ENCODE measurements around the gene KRTAP4-9.
"Not testable (repeated sequence)": the region's sequence is repeated elsewhere in the genome, so short reads cannot be mapped to it uniquely, and the experiment has no call there.

Gene KRTAP4-9

DNA sequence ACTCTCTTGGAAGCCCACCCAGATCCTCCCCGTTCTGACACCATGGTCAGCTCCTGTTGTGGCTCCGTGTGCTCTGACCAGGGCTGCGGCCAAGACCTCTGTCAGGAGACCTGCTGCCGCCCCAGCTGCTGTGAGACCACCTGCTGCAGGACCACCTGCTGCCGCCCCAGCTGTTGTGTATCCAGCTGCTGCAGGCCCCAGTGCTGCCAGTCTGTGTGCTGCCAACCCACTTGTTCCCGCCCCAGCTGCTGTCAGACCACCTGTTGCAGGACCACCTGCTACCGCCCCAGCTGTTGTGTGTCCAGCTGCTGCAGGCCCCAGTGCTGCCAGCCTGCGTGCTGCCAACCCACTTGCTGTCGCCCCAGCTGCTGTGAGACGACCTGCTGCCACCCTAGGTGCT is at the start of gene KRTAP4-9:
Gene KRTAP4-9 (plus strand): TSS at position 43 of the 400 bp plus-strand sequence. CDS start 0 bp downstream, at position 43.
- not testable (repeated sequence) for DNase-seq

DNA sequence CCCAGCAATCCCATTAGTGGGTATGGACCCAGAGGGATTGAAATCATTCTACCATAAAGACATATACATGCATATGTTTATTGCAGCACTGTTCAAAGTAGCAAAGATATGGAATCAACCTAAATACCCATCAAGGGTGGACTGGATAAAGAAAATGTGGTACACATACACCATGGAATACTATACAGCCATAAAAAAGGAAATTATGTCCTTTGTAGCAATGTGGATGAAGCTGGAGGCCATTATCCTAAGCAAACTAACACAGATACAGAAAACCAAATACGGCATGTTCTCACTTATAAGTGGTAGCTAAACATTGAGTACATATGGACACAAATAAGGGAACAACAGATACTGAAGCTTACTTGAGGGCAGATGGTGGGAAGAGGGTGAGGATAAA is 47.6 kb upstream of the KRTAP4-9 start:
- no peak for DNase-seq

DNA sequence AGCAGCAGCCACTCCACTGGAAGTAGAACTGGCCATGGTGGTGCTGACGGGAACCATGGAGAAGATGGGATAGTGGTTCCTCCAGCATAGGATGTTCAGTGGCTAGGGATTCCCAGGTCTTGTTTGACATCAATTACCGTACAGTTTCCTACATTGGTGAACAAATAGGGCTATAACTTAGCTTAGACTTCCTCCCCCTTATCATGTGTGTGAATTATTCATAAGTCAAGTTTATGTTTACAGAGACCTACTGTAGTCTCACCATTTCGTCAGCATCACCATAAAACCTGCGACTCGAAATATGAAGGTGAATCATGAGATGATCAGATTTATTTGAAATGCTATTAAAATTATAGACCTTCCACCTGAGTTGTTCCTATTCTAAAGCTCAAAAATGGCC is 46.4 kb upstream of the KRTAP4-9 start:
- no peak for DNase-seq

DNA sequence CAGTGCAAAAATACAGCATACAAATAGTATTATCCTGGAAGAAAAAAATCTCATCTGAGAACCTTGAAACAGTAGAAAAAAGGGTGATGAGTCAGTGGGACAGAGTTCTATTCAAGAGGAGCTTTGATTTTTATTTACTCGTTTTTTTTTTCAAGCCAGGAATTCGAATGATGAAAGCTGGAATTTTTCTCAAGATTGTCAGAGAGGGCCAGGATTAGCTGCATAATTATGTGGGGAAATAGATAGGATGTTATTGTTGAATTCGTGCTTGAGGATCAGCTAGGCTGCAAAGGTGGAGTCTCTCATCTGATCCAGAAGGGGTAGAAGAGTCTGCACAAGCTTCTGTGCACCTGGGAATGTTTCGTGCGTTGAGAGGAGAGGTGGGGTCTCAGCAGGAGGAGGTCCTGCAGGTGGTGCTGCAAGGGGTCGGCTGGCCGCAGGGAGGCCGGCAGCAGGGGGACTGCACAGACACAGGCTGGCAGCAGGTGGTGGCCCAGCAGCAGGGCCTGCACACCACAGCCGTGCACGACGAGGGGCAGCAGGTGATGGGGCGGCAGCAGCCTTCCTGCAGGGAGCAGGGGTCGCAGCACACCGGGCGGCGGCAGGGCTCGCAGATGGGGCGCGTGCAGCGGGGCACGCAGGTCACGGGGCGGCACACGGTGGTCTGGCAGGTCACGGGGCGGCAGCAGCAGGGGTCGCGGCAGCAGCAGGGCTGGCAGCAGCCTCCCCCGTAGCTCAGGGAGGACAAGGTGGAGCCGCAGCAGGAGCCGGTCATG is 45.7 kb upstream of the KRTAP4-9 start:
- DNase-seq, result not testable (repeated sequence)

DNA sequence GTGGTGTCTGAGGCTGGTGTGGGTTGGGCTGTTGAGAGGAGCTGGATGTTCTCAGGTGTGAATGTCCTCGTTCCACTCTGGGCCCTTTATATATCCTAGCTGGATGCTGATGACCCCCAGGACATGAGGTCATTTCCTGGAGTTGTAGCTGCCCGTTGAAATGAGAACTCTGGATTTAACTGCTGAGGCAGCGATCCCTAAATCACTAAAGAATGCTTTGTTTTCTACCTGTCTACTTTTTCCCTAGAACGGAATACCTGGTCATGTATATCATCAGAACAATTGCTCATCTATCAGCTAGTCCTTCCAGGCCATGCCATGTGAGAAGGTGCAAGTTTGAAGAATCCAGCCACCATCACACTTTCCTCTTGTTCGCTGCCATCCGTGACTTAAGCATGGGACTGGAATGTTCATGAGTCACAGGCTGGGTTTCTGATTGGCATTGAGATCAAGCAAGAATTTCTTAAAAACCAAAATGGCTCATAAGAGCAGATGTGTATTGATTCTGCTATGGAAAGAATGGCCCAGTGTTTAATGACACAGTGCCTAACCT is 45.1 kb upstream of the KRTAP4-9 start, which contains the start of gene KRTAP2-3:
Gene KRTAP2-3 (minus strand): TSS at position 63 of the 553 bp plus-strand sequence. CDS start 64 bp downstream, outside the sequence.
- no peak for DNase-seq

DNA sequence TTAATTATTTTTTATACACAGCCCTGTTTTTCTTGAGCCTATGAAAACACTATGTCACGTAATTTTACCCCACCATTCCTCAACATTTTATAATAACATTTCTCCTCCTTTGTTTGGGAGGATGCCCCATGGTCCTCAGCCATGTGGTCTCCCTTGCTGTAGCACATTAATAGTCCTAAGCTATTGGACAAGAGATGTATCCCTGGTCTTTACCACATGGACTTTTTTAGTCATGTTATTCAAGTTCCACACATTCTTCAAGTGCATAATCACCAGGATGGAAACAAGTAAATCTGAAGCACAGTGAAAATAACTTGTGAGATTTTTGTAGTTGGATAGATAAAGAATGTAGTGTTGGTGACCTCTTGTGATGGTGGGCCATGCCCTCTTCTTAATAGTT is 43.2 kb upstream of the KRTAP4-9 start:
- no peak for DNase-seq

DNA sequence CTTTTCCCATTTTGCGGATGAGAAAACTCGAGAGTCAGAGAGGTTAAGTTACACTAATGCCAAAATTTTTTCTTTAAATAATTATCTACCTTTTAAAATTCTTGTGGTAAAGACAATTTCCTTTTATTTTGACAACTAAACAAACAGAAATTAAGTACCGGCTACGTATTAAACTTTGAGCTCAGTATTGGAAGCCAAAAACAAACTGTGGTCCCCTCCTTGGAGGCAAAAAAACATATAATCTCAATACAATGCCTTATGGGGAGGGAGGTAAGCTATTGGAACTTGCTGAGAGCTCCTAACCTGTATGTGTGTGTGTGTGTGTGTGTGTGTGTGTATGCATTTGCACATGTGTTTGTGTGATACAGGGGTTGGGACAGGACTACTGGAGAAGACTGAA is 41.7 kb upstream of the KRTAP4-9 start:
- DNase-seq, result no peak

DNA sequence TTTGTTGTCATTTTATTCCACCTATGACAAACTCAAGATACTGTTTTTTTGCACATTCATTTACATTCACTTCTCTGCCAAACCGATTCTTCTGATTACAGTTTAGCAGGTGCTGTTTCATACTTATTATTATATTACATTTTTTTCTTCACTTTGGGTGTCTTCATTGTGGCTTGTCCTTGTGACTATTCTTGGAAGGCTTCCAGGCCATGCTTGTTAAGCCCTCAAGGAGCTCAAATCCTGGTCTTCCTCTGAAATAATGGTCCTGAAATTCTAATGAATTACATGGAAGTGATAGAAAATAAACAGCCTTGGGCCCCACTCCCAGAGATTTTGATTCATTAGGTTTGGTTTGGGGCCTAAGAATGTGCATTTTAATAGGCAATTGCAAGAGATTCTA is 40.9 kb upstream of the KRTAP4-9 start:
- no peak for DNase-seq

DNA sequence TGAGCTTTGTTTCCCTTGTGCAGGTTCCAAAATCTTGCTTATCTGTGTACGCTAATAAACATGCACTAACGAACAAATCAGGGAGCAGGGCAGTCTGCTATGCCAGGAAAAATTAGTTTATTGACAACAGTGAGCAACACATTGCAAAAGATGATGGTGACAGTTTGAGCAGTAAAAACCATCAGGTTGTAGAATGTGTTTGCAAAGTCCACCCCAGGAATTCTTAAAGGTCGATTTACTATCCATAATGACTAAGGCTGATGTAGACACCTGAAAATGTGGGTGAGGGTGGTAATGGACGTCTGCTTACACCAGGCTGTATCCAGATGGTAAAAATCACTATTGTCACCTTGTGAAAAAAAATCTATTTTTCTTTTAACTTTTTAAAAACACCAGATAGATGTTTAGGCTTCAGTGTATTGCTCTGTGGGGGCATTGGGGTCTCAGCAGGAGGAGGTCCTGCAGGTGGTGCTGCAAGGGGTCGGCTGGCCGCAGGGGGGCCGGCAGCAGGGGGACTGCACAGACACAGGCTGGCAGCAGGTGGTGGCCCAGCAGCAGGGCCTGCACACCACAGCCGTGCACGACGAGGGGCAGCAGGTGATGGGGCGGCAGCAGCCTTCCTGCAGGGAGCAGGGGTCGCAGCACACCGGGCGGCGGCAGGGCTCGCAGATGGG is 40.0 kb upstream of the KRTAP4-9 start:
- DNase-seq, result not testable (repeated sequence)

DNA sequence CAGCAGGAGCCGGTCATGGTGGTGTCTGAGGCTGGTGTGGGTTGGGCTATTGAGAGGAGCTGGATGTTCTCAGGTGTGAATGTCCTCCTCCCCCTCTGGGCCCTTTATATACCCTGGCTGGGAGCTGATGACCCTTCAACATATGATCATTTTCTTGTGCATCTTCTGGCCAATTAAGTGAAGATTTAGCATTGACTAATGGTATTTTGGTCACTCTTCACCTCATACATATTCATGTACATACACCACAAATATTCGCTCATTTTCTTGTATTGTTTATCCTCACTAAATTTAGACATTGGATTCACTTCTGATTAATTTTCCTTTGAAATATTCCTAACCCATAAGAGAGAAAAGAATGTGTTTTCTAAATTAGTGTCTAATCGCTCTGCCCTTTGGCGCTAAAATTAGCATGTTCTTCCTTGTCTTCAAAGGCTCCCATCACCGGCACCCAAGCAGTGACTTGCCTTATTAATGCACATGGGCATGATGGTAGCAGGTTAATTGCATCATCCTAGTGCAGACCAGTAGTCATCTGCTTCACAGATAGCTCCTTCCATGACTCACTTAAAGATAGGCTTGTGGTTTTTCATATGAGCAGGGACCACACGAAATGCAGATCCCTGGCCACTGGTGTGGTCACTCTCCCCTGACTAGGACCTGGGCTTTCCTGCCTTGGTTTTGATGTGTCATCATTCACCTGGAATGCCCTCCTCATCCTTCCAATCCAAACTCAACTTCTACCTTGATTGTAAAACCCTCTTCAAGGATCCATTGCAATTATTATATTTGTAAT is 39.2 kb upstream of the KRTAP4-9 start, which contains the start of gene KRTAP2-4:
Gene KRTAP2-4 (minus strand): TSS at position 51 of the 796 bp plus-strand sequence. CDS start 34 bp downstream, at position 17.
- no peak for DNase-seq

DNA sequence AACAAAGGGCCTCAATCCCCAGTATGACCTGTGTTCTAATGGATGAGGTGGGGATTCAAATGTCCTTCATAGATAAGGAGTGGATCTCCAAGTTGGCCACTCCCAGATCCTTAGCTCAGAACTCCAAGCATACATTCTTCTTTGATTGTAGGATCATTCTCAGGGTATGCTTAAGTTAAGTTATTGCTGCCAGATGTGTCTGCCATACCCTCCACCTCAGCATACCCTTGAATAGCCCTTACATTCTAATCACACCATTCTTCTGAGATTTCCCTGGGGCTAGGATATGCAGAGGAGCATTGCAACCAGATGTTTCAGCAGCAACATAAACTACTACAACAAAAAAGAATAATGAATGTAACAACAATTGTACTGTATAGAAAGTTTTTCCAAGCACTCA is 37.9 kb upstream of the KRTAP4-9 start:
- DNase-seq, result no peak

DNA sequence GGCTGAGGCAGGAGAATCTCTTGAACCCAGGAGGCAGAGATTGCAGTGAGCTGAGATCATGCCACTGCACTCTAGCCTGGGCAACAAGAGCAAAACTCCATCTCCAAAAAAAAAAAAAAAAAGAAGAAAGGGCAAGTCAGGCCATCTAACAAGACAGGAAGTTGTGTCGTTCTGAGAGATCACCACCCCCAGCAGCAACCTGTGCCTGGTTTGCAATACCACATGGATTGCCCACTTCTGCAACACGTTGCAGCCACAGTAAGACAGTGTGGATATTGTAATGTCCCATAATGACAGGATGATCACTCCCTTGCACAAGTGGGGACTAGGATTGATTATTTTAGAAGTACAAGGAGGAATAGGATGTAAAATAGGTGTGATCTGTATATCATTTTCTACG is 36.2 kb upstream of the KRTAP4-9 start:
- DNase-seq, result no peak

DNA sequence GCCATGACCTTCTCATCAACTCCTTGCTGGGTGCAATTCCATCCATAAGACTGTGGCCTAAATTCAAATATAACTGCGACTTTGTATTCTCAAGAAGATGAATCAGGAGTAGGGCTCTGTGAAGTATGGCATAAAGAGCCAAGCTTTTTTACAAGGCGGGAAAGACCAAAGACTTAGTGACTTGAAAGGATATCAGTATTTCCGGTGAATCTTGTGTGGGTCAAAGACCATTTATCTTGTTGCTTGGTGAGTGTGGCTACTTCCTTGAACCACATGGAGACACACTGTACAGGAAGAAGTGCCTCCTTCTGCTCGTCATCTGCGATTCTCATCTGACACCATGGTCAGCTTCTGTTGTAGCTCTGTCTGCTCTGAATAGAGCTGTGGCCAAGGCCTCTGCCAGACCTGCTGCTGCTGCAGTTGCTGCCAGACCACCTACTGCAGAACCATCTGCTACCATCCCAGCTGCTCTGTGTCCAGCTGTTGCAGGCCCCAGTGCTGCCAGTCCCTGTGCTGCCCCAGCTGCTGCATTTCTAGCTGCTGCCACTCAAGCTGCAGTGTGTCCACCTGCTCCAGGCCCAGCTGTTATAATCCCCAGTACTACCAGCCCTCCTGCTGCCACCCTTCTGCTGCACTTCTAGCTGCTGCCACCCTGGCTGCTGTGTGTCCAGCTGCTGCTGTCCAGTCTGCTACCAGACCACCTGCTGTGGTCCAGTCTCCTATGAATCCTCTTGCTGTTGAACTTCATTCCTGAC is 33.4 kb upstream of the KRTAP4-9 start:
- no peak for DNase-seq

DNA sequence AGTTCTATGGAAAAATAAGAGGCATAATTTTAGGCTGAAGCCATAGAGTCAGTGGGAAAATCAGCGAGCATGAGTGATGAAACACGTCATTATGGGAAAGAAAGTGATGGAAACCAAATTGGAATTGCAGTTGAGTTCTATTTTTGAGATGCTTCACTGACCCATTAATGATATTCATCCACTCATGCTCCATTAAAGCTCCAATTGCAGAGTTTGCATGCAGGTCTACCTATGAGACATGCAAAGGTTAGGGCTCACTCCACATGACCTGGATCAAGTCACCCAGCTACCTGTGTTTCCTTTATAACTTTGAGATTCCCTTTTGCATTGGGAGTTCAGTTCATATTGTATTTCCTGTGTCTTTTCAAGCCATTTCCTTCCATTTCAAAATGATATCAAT is 31.5 kb upstream of the KRTAP4-9 start:
- no peak for DNase-seq

DNA sequence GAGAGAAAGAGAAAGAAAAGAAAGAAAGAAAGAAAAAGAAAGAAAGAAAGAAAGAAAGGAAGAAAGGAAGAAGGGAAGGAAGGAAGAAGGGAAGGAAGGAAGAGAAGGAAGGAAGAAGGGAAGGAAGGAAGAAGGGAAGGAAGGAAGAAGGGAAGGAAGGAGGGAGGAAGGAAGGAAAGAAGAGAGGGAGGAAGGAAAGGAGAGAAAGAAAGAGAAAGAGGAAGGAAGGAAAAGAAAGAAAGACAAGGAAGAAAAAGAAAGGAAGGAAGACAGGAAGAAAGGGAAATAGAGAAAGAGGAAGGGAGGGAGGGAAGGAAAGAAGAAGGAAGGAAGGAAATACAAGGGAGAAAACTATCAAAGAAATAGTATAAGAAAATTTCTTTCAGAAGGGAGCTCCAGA is 28.4 kb upstream of the KRTAP4-9 start:
- no peak for DNase-seq

DNA sequence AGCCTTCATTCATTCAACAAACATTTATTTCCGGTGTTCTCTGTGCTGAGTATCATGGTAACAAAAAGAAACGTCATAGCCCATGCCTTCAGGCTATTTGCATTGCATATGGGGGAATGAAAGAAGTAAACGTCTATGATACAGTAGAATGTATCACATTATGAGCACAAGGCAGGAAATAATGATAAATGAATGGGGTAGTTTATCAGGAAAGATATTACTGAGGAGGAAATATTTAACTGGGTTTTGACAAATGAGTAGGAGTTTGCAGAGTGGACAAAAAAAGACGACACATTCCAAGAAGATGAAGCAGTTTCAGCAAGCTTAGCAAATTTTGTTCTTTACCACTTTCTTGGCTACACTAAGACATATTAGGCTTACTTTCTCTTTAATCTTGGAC is 22.6 kb upstream of the KRTAP4-9 start:
- no peak for DNase-seq

DNA sequence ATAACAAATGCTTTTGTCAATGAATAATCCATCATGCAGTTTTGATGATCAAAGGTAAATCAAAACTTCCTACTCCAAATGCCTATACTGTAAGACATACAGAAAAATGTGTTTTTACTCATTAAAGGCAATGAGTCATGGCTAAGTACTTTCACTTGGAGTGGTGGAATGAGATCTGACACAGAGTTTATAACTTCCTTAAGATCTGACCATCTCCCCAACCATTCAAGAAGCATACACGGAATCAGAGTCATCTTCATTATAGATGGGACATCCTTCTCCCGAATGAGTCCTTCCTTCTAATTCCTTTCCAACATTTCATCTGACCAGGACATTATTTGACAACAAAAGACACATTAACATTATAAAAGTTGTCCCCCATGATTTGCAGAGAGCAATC is 21.8 kb upstream of the KRTAP4-9 start:
- not testable (repeated sequence) for DNase-seq

DNA sequence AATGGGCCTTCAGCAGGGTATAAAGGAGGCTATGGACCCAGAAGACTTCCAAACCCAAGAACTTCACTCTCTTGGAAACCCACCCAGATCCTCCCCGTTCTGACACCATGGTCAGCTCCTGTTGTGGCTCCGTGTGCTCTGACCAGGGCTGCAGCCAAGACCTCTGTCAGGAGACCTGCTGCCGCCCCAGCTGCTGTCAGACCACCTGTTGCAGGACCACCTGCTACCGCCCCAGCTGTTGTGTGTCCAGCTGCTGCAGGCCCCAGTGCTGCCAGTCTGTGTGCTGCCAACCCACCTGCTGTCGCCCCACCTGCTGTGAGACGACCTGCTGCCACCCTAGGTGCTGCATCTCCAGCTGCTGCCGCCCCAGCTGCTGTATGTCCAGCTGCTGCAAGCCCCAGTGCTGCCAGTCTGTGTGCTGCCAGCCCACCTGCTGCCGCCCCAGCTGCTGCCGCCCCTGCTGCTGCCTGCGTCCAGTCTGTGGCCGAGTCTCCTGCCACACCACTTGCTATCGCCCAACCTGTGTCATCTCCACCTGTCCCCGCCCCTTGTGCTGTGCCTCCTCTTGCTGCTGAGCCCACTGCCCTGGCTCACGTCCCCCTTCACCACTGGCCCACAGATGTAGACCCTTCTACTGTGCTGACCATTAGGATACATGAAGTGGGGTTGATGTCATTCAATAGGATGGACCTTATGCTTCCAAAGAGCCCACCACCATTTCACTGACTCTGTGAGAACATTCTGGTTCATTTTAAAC is 20.9 kb upstream of the KRTAP4-9 start, which contains the start of gene KRTAP4-7:
Gene KRTAP4-7 (plus strand): TSS at position 51 of the 757 bp plus-strand sequence. CDS start 57 bp downstream, at position 108.
- DNase-seq, result not testable (repeated sequence)

DNA sequence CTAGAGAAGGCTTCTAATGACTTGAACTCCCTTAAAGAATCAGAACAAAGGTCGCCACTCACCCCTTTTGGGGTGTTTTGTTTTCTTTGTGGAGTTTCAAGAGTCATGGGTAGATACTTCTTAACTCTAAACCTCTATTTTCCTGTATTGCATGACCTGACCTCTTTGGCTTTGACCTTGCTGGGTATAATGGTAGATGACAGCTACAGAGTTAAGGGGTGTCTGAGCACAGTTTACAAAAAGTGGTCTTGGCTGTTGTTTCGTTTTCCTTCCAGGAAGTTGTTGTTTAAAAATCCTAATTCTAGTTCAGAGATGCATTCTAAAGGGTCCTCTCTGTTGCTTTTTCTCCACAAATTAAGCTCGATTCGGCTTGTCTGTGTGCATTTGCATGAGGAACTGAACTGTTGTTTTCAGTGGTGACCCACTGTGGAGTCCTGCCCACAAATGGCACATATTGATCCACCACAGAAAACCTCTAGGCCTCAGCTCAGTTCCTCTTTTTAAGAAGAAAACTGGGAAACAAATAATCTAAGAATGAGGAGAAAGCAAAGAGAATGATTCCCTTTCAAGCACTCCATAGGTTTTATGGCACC is 16.3 kb upstream of the KRTAP4-9 start:
- DNase-seq, result not testable (repeated sequence)

DNA sequence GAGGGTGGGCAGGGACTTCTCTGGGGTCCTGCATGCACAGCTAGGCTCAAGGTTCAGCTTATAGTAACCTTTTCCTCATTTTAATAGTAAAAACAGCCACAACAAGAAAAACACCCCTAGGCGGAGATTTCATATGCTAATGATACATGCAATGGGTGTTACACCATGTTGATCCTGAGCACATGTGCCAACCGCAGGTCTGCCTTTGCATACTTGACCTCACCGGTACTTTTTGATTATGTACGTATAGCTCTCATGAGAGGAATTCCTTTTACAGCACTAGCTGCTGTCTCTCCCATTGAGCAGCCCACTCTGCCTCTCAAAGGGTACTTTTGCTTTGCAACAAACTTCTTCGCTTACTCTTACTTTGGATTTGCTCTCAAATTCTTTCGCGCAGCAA is 9.1 kb upstream of the KRTAP4-9 start:
- DNase-seq, result no peak

DNA sequence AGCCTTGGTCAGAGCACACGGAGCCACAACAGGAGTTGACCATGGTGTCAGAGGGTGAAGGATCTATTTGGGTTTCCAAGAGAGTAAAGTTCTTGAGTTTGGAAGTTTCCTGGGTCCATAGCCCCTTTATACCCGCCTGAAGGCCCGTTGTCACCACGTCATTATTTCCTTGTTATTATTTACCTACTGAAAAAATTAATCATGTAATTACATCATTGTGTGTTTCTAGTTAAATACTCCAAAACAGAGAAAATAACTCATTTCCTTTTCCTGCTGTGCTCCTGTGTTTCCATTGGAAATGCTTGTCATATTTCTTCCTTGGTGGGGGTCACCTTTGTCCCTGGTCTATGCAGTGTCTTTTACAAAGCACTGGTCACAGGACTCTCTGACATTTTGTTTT is 7.1 kb upstream of the KRTAP4-9 start, which contains the start of gene KRTAP4-8:
Gene KRTAP4-8 (minus strand): TSS at position 101 of the 400 bp plus-strand sequence. CDS start 58 bp downstream, at position 43.
- no peak for DNase-seq

All from activated CD4-positive, CD25-positive, alpha-beta regulatory T cell treated with anti-CD3 and anti-CD28 coated beads, Interleukin-2, amount 50 U/mL, for 72 hours (primary cell).